Smooth muscle cell of the brain vasculature (primary cell): ENCODE measurements around the gene NUFIP2.
"Not testable (repeated sequence)": the region's sequence is repeated elsewhere in the genome, so short reads cannot be mapped to it uniquely, and the experiment has no call there.

Source experiments
- DNase-seq: peaks from one replicate; pipeline ENCODE4 v3.0.0-alpha.2; 2012; ENCODE audit warnings: low read depth, low spot score

Gene NUFIP2

GRCh38 chr17:29293890-29294579 lies at the start of gene NUFIP2:
Gene NUFIP2 (minus strand): TSS chr17:29294148. CDS start chr17:29294059, 89 bp downstream.
- peak; percentile 95 for DNase-seq

- DNase-seq = no peak
Measured at GRCh38 chr17:29342158-29342765, 48.3 kb upstream of the NUFIP2 start.

GRCh38 chr17:29341726-29342125 lies 47.8 kb upstream of the NUFIP2 start:
- no peak for DNase-seq

GRCh38 chr17:29339016-29339415 lies 45.1 kb upstream of the NUFIP2 start:
- not testable (repeated sequence) for DNase-seq

GRCh38 chr17:29331708-29332085 lies 37.7 kb upstream of the NUFIP2 start:
- DNase-seq = no peak

GRCh38 chr17:29331075-29331707 lies 37.2 kb upstream of the NUFIP2 start:
- DNase-seq = no peak

- no peak for DNase-seq
Measured at GRCh38 chr17:29327412-29327811, 33.5 kb upstream of the NUFIP2 start.

GRCh38 chr17:29326023-29326813 lies 32.3 kb upstream of the NUFIP2 start:
- no peak for DNase-seq

- DNase-seq = no peak
Measured at GRCh38 chr17:29322363-29322762, 28.4 kb upstream of the NUFIP2 start.

- no peak for DNase-seq
Measured at GRCh38 chr17:29303386-29303785, 9.4 kb upstream of the NUFIP2 start.

GRCh38 chr17:29299031-29299430 lies 5.1 kb upstream of the NUFIP2 start:
- no peak for DNase-seq

GRCh38 chr17:29295420-29295819 lies 1.5 kb upstream of the NUFIP2 start:
- no peak for DNase-seq

- no peak for DNase-seq
Measured at GRCh38 chr17:29294580-29294900, 592 bp upstream of the NUFIP2 start.

GRCh38 chr17:29292992-29293889 lies 707 bp downstream of the NUFIP2 start:
- no peak for DNase-seq

- DNase-seq = no peak
Measured at GRCh38 chr17:29292071-29292991, 1.6 kb downstream of the NUFIP2 start.

- DNase-seq = no peak
Measured at GRCh38 chr17:29291163-29291752, 2.7 kb downstream of the NUFIP2 start.

- no peak for DNase-seq
Measured at GRCh38 chr17:29289852-29290251, 4.1 kb downstream of the NUFIP2 start.

- no peak for DNase-seq
Measured at GRCh38 chr17:29283961-29284360, 10.0 kb downstream of the NUFIP2 start.

GRCh38 chr17:29283496-29283895 lies 10.5 kb downstream of the NUFIP2 start:
- DNase-seq = no peak
